GM23248 (cell line): ENCODE results near the gene HTRA1.

Experiments
- EZH2 ChIP-seq: fragments of 200-600 bp; sonication (generic); IDR thresholded peaks from 2 replicates; pipeline ENCODE4 v1.6.1; 2018; ENCODE audit warnings: antibody characterized with exemption, mild to moderate bottlenecking; ENCODE audit not compliant: insufficient read depth, poor library complexity, severe bottlenecking
- EZH2phosphoT487 ChIP-seq: fragments of 200-600 bp; sonication (generic); IDR thresholded peaks from 2 replicates; pipeline ENCODE4 v1.6.1; 2018; ENCODE audit warnings: antibody characterized with exemption, moderate library complexity, mild to moderate bottlenecking, low read depth; ENCODE audit not compliant: insufficient read depth

- TF ChIP-seq EZH2 (no peak), EZH2phosphoT487 (no peak)
These were observed 1.6 kb upstream of the HTRA1 start for GRCh38 chr10:122459561-122460273.
